A673 (cell line): ENCODE measurements around the gene EIF3M.

ENCODE experiments used
- CTCF ChIP-seq: fragments of 300-800, 200-600 bp; sonication (generic); conservative IDR thresholded peaks from 2 replicates; pipeline ENCODE4 v1.5.1; 2017; ENCODE audit warnings: low read depth, mild to moderate bottlenecking, antibody characterized with exemption, low read length, moderate library complexity, mixed read lengths
- EZH2 ChIP-seq: fragments of 200-600 bp; sonication (generic); IDR thresholded peaks from 2 replicates; pipeline ENCODE4 v1.6.1; 2017; ENCODE audit warnings: borderline replicate concordance, low read depth, mild to moderate bottlenecking, mixed read lengths, antibody characterized with exemption, low read length; ENCODE audit not compliant: poor library complexity, severe bottlenecking

- TF ChIP-seq CTCF (no peak), EZH2 (no peak)
These were observed 33.3 kb downstream of the EIF3M start for GRCh38 chr11:32616903-32617302.
